Chondrocyte (in vitro differentiated cells): ENCODE results near the gene PFN1. TPM values are rescaled to one million over a fixed set of nuclear protein-coding genes. Genes with fewer than 3 reads are reported as not detected.

Source experiments
- DNase-seq: peaks from one replicate; pipeline ENCODE4 v3.0.0; 2021; ENCODE audit warnings: mixed read lengths, low spot score
- H3K27ac Mint-ChIP-seq: one replicate; pipeline ENCODE4 v1.8.0; 2021; ENCODE audit warnings: mild to moderate bottlenecking, moderate library complexity, mixed read lengths; ENCODE audit not compliant: unreplicated experiment
- H3K27me3 Mint-ChIP-seq: 2 replicates; pipeline ENCODE4 v1.8.0; 2021; ENCODE audit warnings: low read depth, mixed read lengths
- H3K36me3 Mint-ChIP-seq: 2 replicates; pipeline ENCODE4 v1.8.0; 2021; ENCODE audit warnings: low read depth, mixed read lengths
- H3K4me1 Mint-ChIP-seq: 2 replicates; pipeline ENCODE4 v1.8.0; 2021; ENCODE audit warnings: low read depth, mild to moderate bottlenecking, mixed read lengths
- H3K4me3 Mint-ChIP-seq: one replicate; pipeline ENCODE4 v1.8.0; 2021; ENCODE audit warnings: mild to moderate bottlenecking, moderate library complexity, mixed read lengths; ENCODE audit not compliant: unreplicated experiment
- H3K9me3 Mint-ChIP-seq: 2 replicates; pipeline ENCODE4 v1.8.0; 2021; ENCODE audit warnings: low read depth, mixed read lengths
- total RNA-seq: library from RNA; stranded (reverse); gene quantifications from 3 replicates; pipeline ENCODE4 v1.2.1, GENCODE V29; 2021
- TF ChIP-seq, protein P1 (sequence below): fragments of 200-600 bp; sonication (generic); IDR thresholded peaks from 2 replicates; pipeline ENCODE4 v1.5.0; 2021; ENCODE audit warnings: antibody characterized with exemption, mild to moderate bottlenecking, moderate library complexity

Gene PFN1
- total RNA-seq, 1 donor from 2014 or later: 766 TPM

- no peak overlapping the region for H3K4me3 Mint-ChIP-seq
- no peaks in the 10 kb centered on the region for H3K27me3 Mint-ChIP-seq
- TF ChIP-seq, protein P1, sequence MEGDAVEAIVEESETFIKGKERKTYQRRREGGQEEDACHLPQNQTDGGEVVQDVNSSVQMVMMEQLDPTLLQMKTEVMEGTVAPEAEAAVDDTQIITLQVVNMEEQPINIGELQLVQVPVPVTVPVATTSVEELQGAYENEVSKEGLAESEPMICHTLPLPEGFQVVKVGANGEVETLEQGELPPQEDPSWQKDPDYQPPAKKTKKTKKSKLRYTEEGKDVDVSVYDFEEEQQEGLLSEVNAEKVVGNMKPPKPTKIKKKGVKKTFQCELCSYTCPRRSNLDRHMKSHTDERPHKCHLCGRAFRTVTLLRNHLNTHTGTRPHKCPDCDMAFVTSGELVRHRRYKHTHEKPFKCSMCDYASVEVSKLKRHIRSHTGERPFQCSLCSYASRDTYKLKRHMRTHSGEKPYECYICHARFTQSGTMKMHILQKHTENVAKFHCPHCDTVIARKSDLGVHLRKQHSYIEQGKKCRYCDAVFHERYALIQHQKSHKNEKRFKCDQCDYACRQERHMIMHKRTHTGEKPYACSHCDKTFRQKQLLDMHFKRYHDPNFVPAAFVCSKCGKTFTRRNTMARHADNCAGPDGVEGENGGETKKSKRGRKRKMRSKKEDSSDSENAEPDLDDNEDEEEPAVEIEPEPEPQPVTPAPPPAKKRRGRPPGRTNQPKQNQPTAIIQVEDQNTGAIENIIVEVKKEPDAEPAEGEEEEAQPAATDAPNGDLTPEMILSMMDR: no peak
- H3K36me3 Mint-ChIP-seq: peaks cover 24% of the 10 kb centered on the region
- no peak overlapping the region for H3K27ac Mint-ChIP-seq
- H3K4me1 Mint-ChIP-seq: peaks cover 40% of the 10 kb centered on the region
- peak; percentile 99 for DNase-seq
- no peaks in the 10 kb centered on the region for H3K9me3 Mint-ChIP-seq
Observed at GRCh38 chr17:4966844-4967538, 18.7 kb upstream of the PFN1 start.

GRCh38 chr17:4965311-4965986, 17.1 kb upstream of the PFN1 start:
- no peaks in the 10 kb centered on the region for H3K27me3 Mint-ChIP-seq
- H3K4me3 Mint-ChIP-seq: peak overlapping the region; percentile 18
- no peaks in the 10 kb centered on the region for H3K9me3 Mint-ChIP-seq
- DNase-seq: no peak
- TF ChIP-seq, protein P1: no peak
- peaks cover 30% of the 10 kb centered on the region for H3K4me1 Mint-ChIP-seq
- peaks cover 20% of the 10 kb centered on the region for H3K36me3 Mint-ChIP-seq
- no peak overlapping the region for H3K27ac Mint-ChIP-seq

- DNase-seq: no peak
- Mint-ChIP-seq H3K27me3 (no peaks in the 10 kb centered on the region), H3K4me3 (no peak overlapping the region), H3K4me1 (peaks cover 3% of the 10 kb centered on the region), H3K9me3 (no peaks in the 10 kb centered on the region), H3K36me3 (peaks cover 14% of the 10 kb centered on the region), H3K27ac (no peak overlapping the region)
- TF ChIP-seq, protein P1: no peak
Observed at GRCh38 chr17:4960279-4960922, 12.1 kb upstream of the PFN1 start.

- Mint-ChIP-seq H3K27ac (no peak overlapping the region), H3K4me3 (no peak overlapping the region), H3K36me3 (peaks cover 14% of the 10 kb centered on the region), H3K27me3 (no peaks in the 10 kb centered on the region), H3K9me3 (no peaks in the 10 kb centered on the region), H3K4me1 (no peaks in the 10 kb centered on the region)
- DNase-seq: no peak
- TF ChIP-seq, protein P1: no peak
Observed at GRCh38 chr17:4959261-4959965, 11.1 kb upstream of the PFN1 start.

- H3K27me3 Mint-ChIP-seq: no peaks in the 10 kb centered on the region
- H3K27ac Mint-ChIP-seq: no peak overlapping the region
- peaks cover 14% of the 10 kb centered on the region for H3K36me3 Mint-ChIP-seq
- DNase-seq: no peak
- no peaks in the 10 kb centered on the region for H3K9me3 Mint-ChIP-seq
- peaks cover 10% of the 10 kb centered on the region for H3K4me1 Mint-ChIP-seq
- TF ChIP-seq, protein P1: no peak
- H3K4me3 Mint-ChIP-seq: no peak overlapping the region
Observed at GRCh38 chr17:4958102-4958501, 9.8 kb upstream of the PFN1 start.
